HepG2 (cell line): Measurements from ENCODE around the gene MYBPC3. TPM values are rescaled to one million over a fixed set of nuclear protein-coding genes. Genes with fewer than 3 reads are reported as not detected.

ENCODE experiments used
- ATAC-seq: fragments of 200-7000 bp; cut with Tn5 transposase; 3 replicates; pipeline ENCODE4 v1.9.1; 2020; ENCODE audit warnings: mild to moderate bottlenecking, moderate library complexity
- BruUV-seq: library from RNA; stranded (reverse); fragments of 400-500 nt; replicated peaks from 2 replicates; lab custom pipeline; 2021; lab: Mats Ljungman, UMichigan
- CTCF ChIA-PET: fragments of 300-600 bp; formaldehyde crosslinking; extraction: SDS; loops from one replicate; lab custom pipeline; 2021; ENCODE audit warnings: low total read pairs, inconsistent platforms, low intra/inter-chr PET ratio; lab: Yijun Ruan, JAX
- POLR2A ChIA-PET: fragments of 350-600 bp; sonication (Branson Sonifier 250); formaldehyde crosslinking; loops from one replicate; lab custom pipeline; 2020; ENCODE audit warnings: antibody characterized with exemption, inconsistent platforms; lab: Yijun Ruan, JAX
- DNase-seq: peaks from one replicate; pipeline ENCODE4 v3.0.0-alpha.2; 2015; ENCODE audit warnings: low spot score
- FAIRE-seq: peaks from 3 replicates; lab custom pipeline; 2011; peaks lifted over from hg19 to GRCh38; lab: Jason Lieb, UNC
- H2AFZ ChIP-seq: one replicate; pipeline ENCODE4 v1.6.1; 2011; ENCODE audit warnings: low read length, inconsistent platforms
- H3K27ac ChIP-seq: fragments of 300-600 bp; 3 replicates; pipeline ENCODE4 v1.8.0; 2011; ENCODE audit warnings: mixed run types, mild to moderate bottlenecking, mixed read lengths, low read length, inconsistent platforms; ENCODE audit not compliant: insufficient read depth; ENCODE audit errors: extremely low read length
- H3K27me3 ChIP-seq, 2 experiments: fragments of 200-600 bp in 1 of 2; 2 replicates in 1 of 2; 3 replicates in 1 of 2; pipeline versions ENCODE4 v1.6.0 to v1.8.0; 2011; ENCODE audit warnings: low read length in 2 of 2, mild to moderate bottlenecking in 2 of 2, moderate library complexity in 2 of 2, inconsistent platforms in 1 of 2; ENCODE audit not compliant: insufficient read depth in 2 of 2, control insufficient read depth in 1 of 2
- H3K36me3 ChIP-seq, 2 experiments: fragments of 200-600 bp in 1 of 2; replicated peaks in 1 of 2; 2 replicates in 1 of 2; 3 replicates in 1 of 2; pipeline versions ENCODE4 v1.5.1 to v1.8.0; 2011; ENCODE audit warnings: low read length in 2 of 2, inconsistent platforms in 1 of 2; ENCODE audit not compliant: insufficient read depth in 2 of 2, control insufficient read depth in 1 of 2
- H3K4me1 ChIP-seq: 2 replicates; pipeline ENCODE4 v1.5.1; 2012; ENCODE audit warnings: low read length, inconsistent platforms; ENCODE audit not compliant: insufficient read depth
- H3K4me2 ChIP-seq: 2 replicates; pipeline ENCODE4 v1.6.0; 2011; ENCODE audit warnings: low read depth, low read length, inconsistent platforms
- H3K4me3 ChIP-seq, 3 experiments: fragments of 200-600 bp in 1 of 3; sonication (generic), shearing (Covaris generic) in 1 of 3; replicated peaks in 1 of 3; 2 replicates each; pipeline ENCODE4 v1.5.1; 2011 to 2016; ENCODE audit warnings: low read length in 3 of 3, inconsistent platforms in 2 of 3, low read depth in 2 of 3, mild to moderate bottlenecking in 2 of 3, control low read depth in 1 of 3, mixed read lengths in 1 of 3; ENCODE audit not compliant: insufficient read depth in 1 of 3
- H3K79me2 ChIP-seq: one replicate; pipeline ENCODE4 v1.6.1; 2011; ENCODE audit warnings: low read length, inconsistent platforms; ENCODE audit not compliant: insufficient read depth
- H3K9ac ChIP-seq: 2 replicates; pipeline ENCODE4 v1.6.0; 2011; ENCODE audit warnings: mild to moderate bottlenecking, low read depth, low read length, inconsistent platforms; ENCODE audit not compliant: insufficient read depth
- H3K9me3 ChIP-seq: 2 replicates; pipeline ENCODE4 v1.5.1; 2012; ENCODE audit warnings: mild to moderate bottlenecking, low read length
- H4K20me1 ChIP-seq: 2 replicates; pipeline ENCODE4 v1.6.0; 2011; ENCODE audit warnings: inconsistent platforms, mild to moderate bottlenecking, low read length, moderate library complexity; ENCODE audit not compliant: insufficient read depth
- CREB1 ChIP-seq, 2 experiments: fragments of 450-650 bp in 1 of 2; IDR thresholded peaks; 2 replicates each; pipeline ENCODE4 v1.6.1; 2016 to 2017; ENCODE audit warnings: control low read depth in 1 of 2, mild to moderate bottlenecking in 1 of 2, missing compliant biosample characterization in 1 of 2, missing genetic modification characterization in 1 of 2
- WGBS: methylation state at CpG from one replicate; pipeline ENCODE4 v1.1.6; 2017; ENCODE audit warnings: low lambda C conversion rate; 5-methylcytosine and 5-hydroxymethylcytosine counted together
- in situ Hi-C: cut with HindIII; loops from 2 replicates; pipeline ENCODE4 v1.10.0; 2017; ENCODE audit warnings: low pct_unique_long_range_greater_than_20kb; ENCODE audit not compliant: extremely low pct_ligation_motif_present
- intact Hi-C: fragments of 100-400 bp; cut with micrococcal nuclease; formaldehyde crosslinking; loops from one replicate; pipeline ENCODE4 v1.10.0; 2022; ENCODE audit not compliant: unreplicated experiment
- polyA plus RNA-seq, 8 experiments: library from polyadenylated mRNA; depleted of rRNA in 3 of 8; stranded (reverse) in 7 of 8; unstranded in 1 of 8; fragments of >200 nt; fragmentation: Illumina TruSeq in 4 of 8; extraction: Trizol in 4 of 8; gene quantifications; 2 replicates each; pipeline versions ENCODE4 v1.2.1 to v1.2.3, GENCODE V29; 2011 to 2016; ENCODE audit warnings: low read depth in 4 of 8, missing spikeins in 1 of 8, mixed read lengths in 1 of 8; ENCODE audit not compliant: insufficient read depth in 1 of 8
- total RNA-seq, 5 experiments: library from RNA; depleted of rRNA; stranded (reverse); fragments of >200 nt; fragmentation: Illumina TruSeq; extraction: Trizol; gene quantifications; 2 replicates each; pipeline ENCODE4 v1.2.3, GENCODE V29; 2016; ENCODE audit warnings: low read depth in 1 of 5
- TF ChIP-seq, protein P1 (sequence below): sonication (generic); formaldehyde crosslinking; IDR thresholded peaks from 2 replicates; pipeline ENCODE4; 2020; ENCODE audit warnings: missing genetic modification reagents, mild to moderate bottlenecking, borderline replicate concordance
- TF ChIP-seq, protein P2 (sequence below): sonication (generic); formaldehyde crosslinking; IDR thresholded peaks from 2 replicates; pipeline ENCODE4 v1.5.0; 2020; ENCODE audit warnings: mild to moderate bottlenecking, missing genetic modification reagents

MYBPC3 gene
- total and polyA plus RNA-seq, 2 of the 13 experiments (the other 11 are each of a cell fraction or from before 2014, with no cell fraction given), result not detected

DNA sequence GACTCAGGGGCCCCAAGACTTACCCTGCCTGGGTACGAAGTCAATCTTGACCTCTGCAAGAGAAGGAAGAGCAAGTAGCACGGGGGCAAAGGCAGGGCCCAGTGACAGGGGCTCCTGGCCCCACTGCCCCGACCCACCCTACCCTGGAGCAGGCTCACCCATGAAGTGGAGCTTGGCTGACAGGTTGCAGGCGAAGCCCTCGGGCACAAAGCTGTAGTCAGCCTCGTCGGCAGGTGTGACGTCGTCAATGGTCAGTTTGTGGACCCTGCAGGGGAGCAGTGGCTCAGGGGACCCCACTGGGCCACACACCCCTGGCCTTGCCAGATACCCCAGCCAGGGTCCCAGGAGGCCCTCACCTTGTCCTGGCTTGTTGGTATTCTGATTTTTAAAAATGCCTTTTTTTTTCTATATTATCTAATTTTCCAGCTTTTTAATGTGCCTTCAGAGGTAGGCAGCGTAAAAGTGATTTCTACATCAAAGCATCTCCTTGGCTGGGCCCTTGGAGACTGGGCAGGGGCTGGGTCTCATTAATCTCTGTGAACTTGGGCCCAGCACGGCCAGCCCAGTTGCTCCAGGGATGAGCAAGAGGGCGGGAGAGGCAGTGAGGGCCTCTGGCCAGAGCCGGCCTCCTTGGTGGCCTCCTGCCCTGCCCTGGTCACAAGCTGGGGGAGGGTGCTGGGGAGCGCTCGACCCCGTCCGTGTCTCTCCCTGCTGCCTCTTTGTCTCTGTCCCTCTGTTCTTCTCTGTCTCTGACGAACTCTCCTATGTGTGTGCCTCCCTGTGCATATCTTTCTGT is 11.3 kb downstream of the MYBPC3 start:
- 5% methylated on average over 10 of the region's 18 CpGs for WGBS
- peaks cover 16% of the 10 kb centered on the region for H3K4me1 ChIP-seq
- POLR2A ChIA-PET, result no interaction called here

More for the DNA sequence above, 11.3 kb downstream of the MYBPC3 start:
- no peaks in the 10 kb centered on the region for H3K36me3 ChIP-seq
- DNase-seq (no peak), FAIRE-seq (no peak), ATAC-seq (peak; percentile 42)
- BruUV-seq, result no TSS peak
- no peaks in the 10 kb centered on the region for H4K20me1 ChIP-seq
- no peak overlapping the region for H3K27ac ChIP-seq
- in situ Hi-C loops (no loop called here), intact Hi-C loops (no loop called here)
- H3K9me3 ChIP-seq, result no peaks in the 10 kb centered on the region
- peaks cover 7 to 54% of the 10 kb centered on the region in 2 experiments; a peak in 4 of 5 replicates for H3K27me3 ChIP-seq
- peak; percentile 40 for TF ChIP-seq CREB1 (IDR thresholded peaks at IDR 0.05)
- TF ChIP-seq CREB1 (CRISPR knock-in tag; IDR thresholded peaks at IDR 0.05), result no peak
- TF ChIP-seq, protein P1, sequence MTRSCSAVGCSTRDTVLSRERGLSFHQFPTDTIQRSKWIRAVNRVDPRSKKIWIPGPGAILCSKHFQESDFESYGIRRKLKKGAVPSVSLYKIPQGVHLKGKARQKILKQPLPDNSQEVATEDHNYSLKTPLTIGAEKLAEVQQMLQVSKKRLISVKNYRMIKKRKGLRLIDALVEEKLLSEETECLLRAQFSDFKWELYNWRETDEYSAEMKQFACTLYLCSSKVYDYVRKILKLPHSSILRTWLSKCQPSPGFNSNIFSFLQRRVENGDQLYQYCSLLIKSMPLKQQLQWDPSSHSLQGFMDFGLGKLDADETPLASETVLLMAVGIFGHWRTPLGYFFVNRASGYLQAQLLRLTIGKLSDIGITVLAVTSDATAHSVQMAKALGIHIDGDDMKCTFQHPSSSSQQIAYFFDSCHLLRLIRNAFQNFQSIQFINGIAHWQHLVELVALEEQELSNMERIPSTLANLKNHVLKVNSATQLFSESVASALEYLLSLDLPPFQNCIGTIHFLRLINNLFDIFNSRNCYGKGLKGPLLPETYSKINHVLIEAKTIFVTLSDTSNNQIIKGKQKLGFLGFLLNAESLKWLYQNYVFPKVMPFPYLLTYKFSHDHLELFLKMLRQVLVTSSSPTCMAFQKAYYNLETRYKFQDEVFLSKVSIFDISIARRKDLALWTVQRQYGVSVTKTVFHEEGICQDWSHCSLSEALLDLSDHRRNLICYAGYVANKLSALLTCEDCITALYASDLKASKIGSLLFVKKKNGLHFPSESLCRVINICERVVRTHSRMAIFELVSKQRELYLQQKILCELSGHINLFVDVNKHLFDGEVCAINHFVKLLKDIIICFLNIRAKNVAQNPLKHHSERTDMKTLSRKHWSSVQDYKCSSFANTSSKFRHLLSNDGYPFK (CRISPR knock-in tag), result no peak
- TF ChIP-seq, protein P2, sequence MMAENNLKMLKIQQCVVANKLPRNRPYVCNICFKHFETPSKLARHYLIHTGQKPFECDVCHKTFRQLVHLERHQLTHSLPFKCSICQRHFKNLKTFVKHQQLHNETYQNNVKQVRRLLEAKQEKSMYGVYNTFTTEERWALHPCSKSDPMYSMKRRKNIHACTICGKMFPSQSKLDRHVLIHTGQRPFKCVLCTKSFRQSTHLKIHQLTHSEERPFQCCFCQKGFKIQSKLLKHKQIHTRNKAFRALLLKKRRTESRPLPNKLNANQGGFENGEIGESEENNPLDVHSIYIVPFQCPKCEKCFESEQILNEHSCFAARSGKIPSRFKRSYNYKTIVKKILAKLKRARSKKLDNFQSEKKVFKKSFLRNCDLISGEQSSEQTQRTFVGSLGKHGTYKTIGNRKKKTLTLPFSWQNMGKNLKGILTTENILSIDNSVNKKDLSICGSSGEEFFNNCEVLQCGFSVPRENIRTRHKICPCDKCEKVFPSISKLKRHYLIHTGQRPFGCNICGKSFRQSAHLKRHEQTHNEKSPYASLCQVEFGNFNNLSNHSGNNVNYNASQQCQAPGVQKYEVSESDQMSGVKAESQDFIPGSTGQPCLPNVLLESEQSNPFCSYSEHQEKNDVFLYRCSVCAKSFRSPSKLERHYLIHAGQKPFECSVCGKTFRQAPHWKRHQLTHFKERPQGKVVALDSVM (CRISPR knock-in tag), result peak; percentile 45; the same call in 1 of the 2 replicates
- H3K4me2 ChIP-seq, result no peak overlapping the region
- no peak overlapping the region for H2AFZ ChIP-seq
- no peaks in the 10 kb centered on the region for H3K79me2 ChIP-seq
- no peak overlapping the region for H3K4me3 ChIP-seq
- CTCF ChIA-PET, result no interaction called here
- no peak overlapping the region for H3K9ac ChIP-seq
